Omental fat pad (tissue), 4 donors: ENCODE measurements around the gene RBM28. TPM values are rescaled to one million over a fixed set of nuclear protein-coding genes. Genes with fewer than 3 reads are reported as not detected.
A peak's percentile ranks its signal among the peaks of the same experiment; 100 is the strongest.

Experiments used
- ATAC-seq: fragments of 150-250 bp; one replicate; pipeline ENCODE4 v1.9.1; 2016; ENCODE audit warnings: mild to moderate bottlenecking, moderate library complexity; ENCODE audit not compliant: low FRiP score
- DNase-seq: peaks from one replicate; pipeline ENCODE4 v3.0.0-alpha.2; 2019; ENCODE audit warnings: low spot score
- total RNA-seq, 4 donors: library from RNA; depleted of rRNA; stranded (reverse); fragments of >200 nt; gene quantifications; one replicate each; pipeline ENCODE4 v1.1.0, GENCODE V29; 2016
- TF ChIP-seq, protein P1 (sequence below), 3 donors: fragments of 450-650 bp; IDR thresholded peaks; one replicate each; pipeline ENCODE4 v1.5.1; 2016 to 2017; ENCODE audit warnings: antibody characterized with exemption in 3 of 3, mild to moderate bottlenecking in 3 of 3, moderate library complexity in 2 of 3

The RBM28 gene, protein sequence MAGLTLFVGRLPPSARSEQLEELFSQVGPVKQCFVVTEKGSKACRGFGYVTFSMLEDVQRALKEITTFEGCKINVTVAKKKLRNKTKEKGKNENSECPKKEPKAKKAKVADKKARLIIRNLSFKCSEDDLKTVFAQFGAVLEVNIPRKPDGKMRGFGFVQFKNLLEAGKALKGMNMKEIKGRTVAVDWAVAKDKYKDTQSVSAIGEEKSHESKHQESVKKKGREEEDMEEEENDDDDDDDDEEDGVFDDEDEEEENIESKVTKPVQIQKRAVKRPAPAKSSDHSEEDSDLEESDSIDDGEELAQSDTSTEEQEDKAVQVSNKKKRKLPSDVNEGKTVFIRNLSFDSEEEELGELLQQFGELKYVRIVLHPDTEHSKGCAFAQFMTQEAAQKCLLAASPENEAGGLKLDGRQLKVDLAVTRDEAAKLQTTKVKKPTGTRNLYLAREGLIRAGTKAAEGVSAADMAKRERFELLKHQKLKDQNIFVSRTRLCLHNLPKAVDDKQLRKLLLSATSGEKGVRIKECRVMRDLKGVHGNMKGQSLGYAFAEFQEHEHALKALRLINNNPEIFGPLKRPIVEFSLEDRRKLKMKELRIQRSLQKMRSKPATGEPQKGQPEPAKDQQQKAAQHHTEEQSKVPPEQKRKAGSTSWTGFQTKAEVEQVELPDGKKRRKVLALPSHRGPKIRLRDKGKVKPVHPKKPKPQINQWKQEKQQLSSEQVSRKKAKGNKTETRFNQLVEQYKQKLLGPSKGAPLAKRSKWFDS
- 10 to 100 TPM; 21.5 to 79.0 (median 29.5) TPM for total RNA-seq

DNA sequence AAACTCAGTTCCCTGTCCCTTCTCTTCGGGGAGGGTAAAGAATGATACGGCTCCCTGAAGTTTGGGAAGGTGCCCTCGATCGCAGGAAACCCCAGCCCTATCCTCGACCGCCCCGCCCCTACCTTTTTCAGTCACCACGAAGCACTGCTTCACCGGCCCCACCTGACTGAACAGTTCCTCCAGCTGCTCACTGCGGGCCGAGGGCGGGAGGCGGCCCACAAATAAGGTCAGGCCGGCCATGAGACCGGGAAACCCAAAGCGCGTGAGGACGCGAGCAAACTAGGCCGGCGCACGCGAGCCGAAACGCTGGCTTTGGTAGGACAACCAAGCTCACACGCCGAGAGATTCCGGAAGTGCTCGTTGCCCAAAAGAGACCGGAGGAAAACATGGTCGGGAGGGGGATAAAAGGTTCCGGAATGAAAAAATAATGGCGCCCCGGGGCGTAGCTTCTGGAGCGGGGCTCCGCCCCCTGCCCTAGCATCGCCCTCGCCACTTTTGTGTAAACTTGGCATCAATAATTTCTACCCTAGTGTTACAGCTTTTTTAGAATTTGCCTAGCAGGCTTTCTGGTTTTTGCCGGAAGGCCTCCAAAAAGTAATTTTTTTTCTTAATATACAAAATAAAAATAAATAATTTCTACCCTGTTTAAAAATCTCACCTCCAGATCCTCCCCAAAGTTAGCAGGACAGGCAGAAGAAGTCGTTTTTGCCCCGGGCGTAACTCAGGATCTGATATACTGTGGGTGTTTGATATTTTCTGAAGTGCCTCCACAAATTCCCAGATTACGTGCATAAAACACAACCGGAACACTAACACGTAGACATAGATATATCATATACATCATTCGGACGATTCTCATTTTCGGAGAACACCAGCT lies at the start of gene RBM28:
TSS of gene RBM28 (minus strand) at position 355 of the 877 bp plus-strand sequence. CDS start at position 240, 115 bp downstream.
- DNase-seq = peak; percentile 47
- TF ChIP-seq, protein P1, sequence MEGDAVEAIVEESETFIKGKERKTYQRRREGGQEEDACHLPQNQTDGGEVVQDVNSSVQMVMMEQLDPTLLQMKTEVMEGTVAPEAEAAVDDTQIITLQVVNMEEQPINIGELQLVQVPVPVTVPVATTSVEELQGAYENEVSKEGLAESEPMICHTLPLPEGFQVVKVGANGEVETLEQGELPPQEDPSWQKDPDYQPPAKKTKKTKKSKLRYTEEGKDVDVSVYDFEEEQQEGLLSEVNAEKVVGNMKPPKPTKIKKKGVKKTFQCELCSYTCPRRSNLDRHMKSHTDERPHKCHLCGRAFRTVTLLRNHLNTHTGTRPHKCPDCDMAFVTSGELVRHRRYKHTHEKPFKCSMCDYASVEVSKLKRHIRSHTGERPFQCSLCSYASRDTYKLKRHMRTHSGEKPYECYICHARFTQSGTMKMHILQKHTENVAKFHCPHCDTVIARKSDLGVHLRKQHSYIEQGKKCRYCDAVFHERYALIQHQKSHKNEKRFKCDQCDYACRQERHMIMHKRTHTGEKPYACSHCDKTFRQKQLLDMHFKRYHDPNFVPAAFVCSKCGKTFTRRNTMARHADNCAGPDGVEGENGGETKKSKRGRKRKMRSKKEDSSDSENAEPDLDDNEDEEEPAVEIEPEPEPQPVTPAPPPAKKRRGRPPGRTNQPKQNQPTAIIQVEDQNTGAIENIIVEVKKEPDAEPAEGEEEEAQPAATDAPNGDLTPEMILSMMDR (IDR thresholded peaks at IDR 0.05) = no peak
- peak; percentile 92 for ATAC-seq

GRCh38 chr7:128392446-128393327 lies 49.0 kb upstream of the RBM28 start:
- TF ChIP-seq, protein P1 (IDR thresholded peaks at IDR 0.05) = no peak
- ATAC-seq = no peak
- no peak for DNase-seq

GRCh38 chr7:128391805-128392204 lies 48.1 kb upstream of the RBM28 start:
- TF ChIP-seq, protein P1 (IDR thresholded peaks at IDR 0.05) = no peak
- no peak for ATAC-seq
- DNase-seq = no peak

DNA sequence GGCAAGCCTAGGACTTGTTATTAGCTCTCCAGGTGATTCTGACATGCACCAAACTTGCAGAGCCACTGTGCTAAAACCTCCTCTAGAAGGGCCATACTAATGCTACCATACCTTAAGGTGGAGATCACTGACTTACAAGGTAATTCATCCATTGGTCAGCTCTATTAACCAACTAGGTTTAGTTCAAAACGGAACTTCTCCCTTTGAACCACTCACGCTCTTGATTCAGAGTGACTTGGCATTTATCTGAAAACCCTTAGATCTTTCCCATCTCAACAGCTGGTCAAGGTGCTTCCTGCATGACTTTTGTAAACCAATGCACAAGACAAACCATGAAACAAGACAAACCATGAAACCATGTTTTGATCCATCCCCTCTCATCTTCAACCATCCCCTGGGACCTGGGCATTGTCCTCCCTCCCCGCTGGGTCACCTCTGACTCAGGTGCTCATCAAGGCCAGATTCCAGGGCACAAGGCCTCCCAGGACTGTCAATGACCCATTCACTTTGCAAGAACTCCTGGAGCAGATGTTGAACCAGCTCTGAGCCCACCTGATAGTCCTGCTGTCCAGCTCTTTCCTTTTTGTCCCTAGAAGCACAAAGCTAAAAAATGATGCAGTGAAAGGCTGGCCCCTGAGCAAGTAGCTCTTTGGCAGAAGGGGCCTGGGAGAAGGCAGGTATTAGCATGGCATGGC lies 47.3 kb upstream of the RBM28 start:
- DNase-seq (no peak), ATAC-seq (no peak)
- TF ChIP-seq, protein P1 (IDR thresholded peaks at IDR 0.05) = no peak

GRCh38 chr7:128389618-128390329 lies 46.1 kb upstream of the RBM28 start:
- no peak for DNase-seq
- ATAC-seq = no peak
- TF ChIP-seq, protein P1 (IDR thresholded peaks at IDR 0.05) = no peak
